HepG2 (cell line): ENCODE data around the gene GAS2L1. TPM values are rescaled to one million over a fixed set of nuclear protein-coding genes. Genes with fewer than 3 reads are reported as not detected.

Experiments used
- AKAP8 ChIP-seq: sonication (generic); formaldehyde crosslinking; IDR thresholded peaks from 2 replicates; pipeline ENCODE4 v1.5.1; 2020; ENCODE audit warnings: mild to moderate bottlenecking, missing genetic modification reagents
- CC2D1A ChIP-seq: sonication (generic); formaldehyde crosslinking; IDR thresholded peaks from 2 replicates; pipeline ENCODE4 v1.8.1; 2023; ENCODE audit warnings: mild to moderate bottlenecking, missing genetic modification reagents
- CEBPG ChIP-seq: IDR thresholded peaks from 2 replicates; pipeline ENCODE4 v1.6.1; 2016
- ELF3 ChIP-seq: IDR thresholded peaks from 2 replicates; pipeline ENCODE4 v1.6.1; 2016; ENCODE audit warnings: missing genetic modification reagents, missing compliant biosample characterization
- ETV5 ChIP-seq: IDR thresholded peaks from 2 replicates; pipeline ENCODE4 v1.6.1; 2018; ENCODE audit warnings: missing biosample characterization, missing genetic modification reagents, inconsistent platforms, borderline replicate concordance
- FOXJ3 ChIP-seq: sonication (generic); formaldehyde crosslinking; IDR thresholded peaks from 2 replicates; pipeline ENCODE4 v1.4.0; 2020; ENCODE audit warnings: missing genetic modification reagents, mild to moderate bottlenecking, borderline replicate concordance
- HNF4A ChIP-seq: sonication (generic); formaldehyde crosslinking; IDR thresholded peaks from 2 replicates; pipeline ENCODE4 v1.4.0; 2020; ENCODE audit warnings: missing genetic modification reagents
- RBM22 ChIP-seq: fragments of 200-400 bp; formaldehyde crosslinking; optimal IDR thresholded peaks from 2 replicates; pipeline ENCODE3; 2017; ENCODE audit warnings: mild to moderate bottlenecking, low read length, moderate library complexity
- RORA ChIP-seq: sonication (generic); formaldehyde crosslinking; IDR thresholded peaks from 2 replicates; pipeline ENCODE4 v1.5.0; 2020; ENCODE audit warnings: mild to moderate bottlenecking, missing genetic modification reagents, moderate library complexity
- SALL1 ChIP-seq: sonication (generic); formaldehyde crosslinking; IDR thresholded peaks from 2 replicates; pipeline ENCODE4 v1.8.0; 2022; ENCODE audit warnings: mild to moderate bottlenecking, missing genetic modification reagents
- SCMH1 ChIP-seq: sonication (generic); formaldehyde crosslinking; IDR thresholded peaks from 2 replicates; pipeline ENCODE4 v1.9.0; 2021; ENCODE audit warnings: missing genetic modification reagents, mild to moderate bottlenecking, borderline replicate concordance
- ZBTB38 ChIP-seq: sonication (generic); formaldehyde crosslinking; IDR thresholded peaks from 2 replicates; pipeline ENCODE4 v1.5.1; 2020; ENCODE audit warnings: mild to moderate bottlenecking, missing genetic modification reagents
- ZFP90 ChIP-seq: sonication (generic); formaldehyde crosslinking; IDR thresholded peaks from 2 replicates; pipeline ENCODE4 v1.8.0; 2022; ENCODE audit warnings: missing genetic modification reagents, mild to moderate bottlenecking, inconsistent platforms, borderline replicate concordance
- ZNF136 ChIP-seq: sonication (generic); formaldehyde crosslinking; IDR thresholded peaks from 2 replicates; pipeline ENCODE4 v1.8.1; 2022; ENCODE audit warnings: low read depth, mild to moderate bottlenecking, moderate library complexity, missing genetic modification reagents
- ZNF207 ChIP-seq: fragments of 450-650 bp; IDR thresholded peaks from 2 replicates; pipeline ENCODE4 v1.6.1; 2016; ENCODE audit warnings: antibody characterized with exemption, borderline replicate concordance
- ZNF232 ChIP-seq: sonication (generic); formaldehyde crosslinking; IDR thresholded peaks from 2 replicates; pipeline ENCODE4 v1.4.0; 2020; ENCODE audit warnings: missing genetic modification reagents, borderline replicate concordance
- ZNF570 ChIP-seq: sonication (generic); formaldehyde crosslinking; IDR thresholded peaks from 2 replicates; pipeline ENCODE4 v1.4.0; 2020; ENCODE audit warnings: mild to moderate bottlenecking, missing genetic modification reagents, borderline replicate concordance
- ZNF598 ChIP-seq: sonication (generic); formaldehyde crosslinking; IDR thresholded peaks from 2 replicates; pipeline ENCODE4 v1.5.1; 2020; ENCODE audit warnings: mild to moderate bottlenecking, missing genetic modification reagents, borderline replicate concordance
- ZNF605 ChIP-seq: sonication (generic); formaldehyde crosslinking; IDR thresholded peaks from 2 replicates; pipeline ENCODE4 v1.8.0; 2022; ENCODE audit warnings: mild to moderate bottlenecking, missing genetic modification reagents
- ZSCAN25 ChIP-seq: sonication (generic); formaldehyde crosslinking; IDR thresholded peaks from 2 replicates; pipeline ENCODE4 v1.8.0; 2022; ENCODE audit warnings: mild to moderate bottlenecking, missing genetic modification reagents
- polyA plus RNA-seq, 8 experiments: library from polyadenylated mRNA; depleted of rRNA in 3 of 8; stranded (reverse) in 7 of 8; unstranded in 1 of 8; fragments of >200 nt; fragmentation: Illumina TruSeq in 4 of 8; extraction: Trizol in 4 of 8; gene quantifications; 2 replicates each; pipeline versions ENCODE4 v1.2.1 to v1.2.3, GENCODE V29; 2011 to 2016; ENCODE audit warnings: low read depth in 4 of 8, missing spikeins in 1 of 8, mixed read lengths in 1 of 8; ENCODE audit not compliant: insufficient read depth in 1 of 8
- total RNA-seq, 5 experiments: library from RNA; depleted of rRNA; stranded (reverse); fragments of >200 nt; fragmentation: Illumina TruSeq; extraction: Trizol; gene quantifications; 2 replicates each; pipeline ENCODE4 v1.2.3, GENCODE V29; 2016; ENCODE audit warnings: low read depth in 1 of 5
- TF ChIP-seq, protein P1 (sequence below): sonication (generic); formaldehyde crosslinking; IDR thresholded peaks from 2 replicates; pipeline ENCODE4 v1.4.0; 2020; ENCODE audit warnings: mild to moderate bottlenecking, missing genetic modification reagents
- TF ChIP-seq, protein P2 (sequence below): sonication (generic); formaldehyde crosslinking; IDR thresholded peaks from 2 replicates; pipeline ENCODE4 v1.8.0; 2022; ENCODE audit warnings: missing genetic modification reagents, mild to moderate bottlenecking, borderline replicate concordance
- TF ChIP-seq, protein P3 (sequence below): IDR thresholded peaks from 2 replicates; pipeline ENCODE4 v1.6.1; 2016; ENCODE audit warnings: mild to moderate bottlenecking, missing biosample characterization, missing genetic modification reagents
- TF ChIP-seq, protein P4 (sequence below): IDR thresholded peaks from 2 replicates; pipeline ENCODE4 v1.4.0; 2020; ENCODE audit warnings: mild to moderate bottlenecking, missing genetic modification reagents

The GAS2L1 gene
- total and polyA plus RNA-seq, 2 of the 13 experiments (the other 11 are each of a cell fraction or from before 2014, with no cell fraction given): 1.8 to 3.3 TPM

DNA sequence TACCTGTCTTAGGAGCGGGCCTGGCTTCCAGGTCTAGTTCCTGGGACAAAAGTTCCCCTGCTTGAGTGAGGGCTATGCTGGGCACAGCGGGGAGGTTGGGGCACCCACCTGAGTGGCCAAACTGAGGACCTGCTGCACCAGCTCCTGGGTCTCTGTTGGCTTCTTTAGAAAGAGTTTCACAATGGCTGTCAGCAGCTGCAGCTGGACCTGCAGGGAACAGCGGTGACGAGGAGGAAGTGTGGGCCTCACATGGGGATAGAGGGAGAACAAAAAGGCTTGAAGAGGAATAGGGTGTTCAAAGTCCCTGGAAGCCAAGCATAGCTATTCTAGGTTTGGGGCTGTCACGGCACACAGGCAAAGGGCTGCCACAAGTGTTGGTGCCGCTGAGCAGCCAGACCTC, 35.7 kb downstream of the GAS2L1 start (continued):
- TF ChIP-seq RORA (CRISPR knock-in tag) (no peak), ETV5 (no peak), ZNF598 (0 out of 2 replicates have a peak, but pooled peaks have one; percentile 36), ELF3 (CRISPR knock-in tag) (0 out of 2 replicates have a peak, but pooled peaks have one; percentile 37), SCMH1 (CRISPR knock-in tag) (no peak), SALL1 (0 out of 2 replicates have a peak, but pooled peaks have one; percentile 2), CC2D1A (CRISPR knock-in tag) (no peak), ZNF605 (CRISPR knock-in tag) (0 out of 2 replicates have a peak, but pooled peaks have one; percentile 51), FOXJ3 (peak; percentile 27; the same call in 1 of the 2 replicates), ZNF232 (CRISPR knock-in tag) (0 out of 2 replicates have a peak, but pooled peaks have one; percentile 26), CEBPG (CRISPR knock-in tag) (peak; percentile 26; the same call in 1 of the 2 replicates), ZNF136 (CRISPR knock-in tag) (no peak), ZFP90 (CRISPR knock-in tag) (no peak), ZBTB38 (CRISPR knock-in tag) (peak; percentile 30; the same call in 1 of the 2 replicates), RBM22 (no peak), HNF4A (CRISPR knock-in tag) (0 out of 2 replicates have a peak, but pooled peaks have one; percentile 21), ZSCAN25 (CRISPR knock-in tag) (no peak), ZNF570 (CRISPR knock-in tag) (no peak), ZNF207 (no peak), AKAP8 (CRISPR knock-in tag) (no peak)
- TF ChIP-seq, protein P1, sequence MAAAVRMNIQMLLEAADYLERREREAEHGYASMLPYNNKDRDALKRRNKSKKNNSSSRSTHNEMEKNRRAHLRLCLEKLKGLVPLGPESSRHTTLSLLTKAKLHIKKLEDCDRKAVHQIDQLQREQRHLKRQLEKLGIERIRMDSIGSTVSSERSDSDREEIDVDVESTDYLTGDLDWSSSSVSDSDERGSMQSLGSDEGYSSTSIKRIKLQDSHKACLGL (CRISPR knock-in tag): no peak
- TF ChIP-seq, protein P2, sequence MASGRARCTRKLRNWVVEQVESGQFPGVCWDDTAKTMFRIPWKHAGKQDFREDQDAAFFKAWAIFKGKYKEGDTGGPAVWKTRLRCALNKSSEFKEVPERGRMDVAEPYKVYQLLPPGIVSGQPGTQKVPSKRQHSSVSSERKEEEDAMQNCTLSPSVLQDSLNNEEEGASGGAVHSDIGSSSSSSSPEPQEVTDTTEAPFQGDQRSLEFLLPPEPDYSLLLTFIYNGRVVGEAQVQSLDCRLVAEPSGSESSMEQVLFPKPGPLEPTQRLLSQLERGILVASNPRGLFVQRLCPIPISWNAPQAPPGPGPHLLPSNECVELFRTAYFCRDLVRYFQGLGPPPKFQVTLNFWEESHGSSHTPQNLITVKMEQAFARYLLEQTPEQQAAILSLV: peak; percentile 24; the same call in 1 of the 2 replicates
- TF ChIP-seq, protein P3, sequence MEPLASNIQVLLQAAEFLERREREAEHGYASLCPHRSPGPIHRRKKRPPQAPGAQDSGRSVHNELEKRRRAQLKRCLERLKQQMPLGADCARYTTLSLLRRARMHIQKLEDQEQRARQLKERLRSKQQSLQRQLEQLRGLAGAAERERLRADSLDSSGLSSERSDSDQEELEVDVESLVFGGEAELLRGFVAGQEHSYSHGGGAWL (CRISPR knock-in tag): peak; percentile 14; the same call in 1 of the 2 replicates
- TF ChIP-seq, protein P4, sequence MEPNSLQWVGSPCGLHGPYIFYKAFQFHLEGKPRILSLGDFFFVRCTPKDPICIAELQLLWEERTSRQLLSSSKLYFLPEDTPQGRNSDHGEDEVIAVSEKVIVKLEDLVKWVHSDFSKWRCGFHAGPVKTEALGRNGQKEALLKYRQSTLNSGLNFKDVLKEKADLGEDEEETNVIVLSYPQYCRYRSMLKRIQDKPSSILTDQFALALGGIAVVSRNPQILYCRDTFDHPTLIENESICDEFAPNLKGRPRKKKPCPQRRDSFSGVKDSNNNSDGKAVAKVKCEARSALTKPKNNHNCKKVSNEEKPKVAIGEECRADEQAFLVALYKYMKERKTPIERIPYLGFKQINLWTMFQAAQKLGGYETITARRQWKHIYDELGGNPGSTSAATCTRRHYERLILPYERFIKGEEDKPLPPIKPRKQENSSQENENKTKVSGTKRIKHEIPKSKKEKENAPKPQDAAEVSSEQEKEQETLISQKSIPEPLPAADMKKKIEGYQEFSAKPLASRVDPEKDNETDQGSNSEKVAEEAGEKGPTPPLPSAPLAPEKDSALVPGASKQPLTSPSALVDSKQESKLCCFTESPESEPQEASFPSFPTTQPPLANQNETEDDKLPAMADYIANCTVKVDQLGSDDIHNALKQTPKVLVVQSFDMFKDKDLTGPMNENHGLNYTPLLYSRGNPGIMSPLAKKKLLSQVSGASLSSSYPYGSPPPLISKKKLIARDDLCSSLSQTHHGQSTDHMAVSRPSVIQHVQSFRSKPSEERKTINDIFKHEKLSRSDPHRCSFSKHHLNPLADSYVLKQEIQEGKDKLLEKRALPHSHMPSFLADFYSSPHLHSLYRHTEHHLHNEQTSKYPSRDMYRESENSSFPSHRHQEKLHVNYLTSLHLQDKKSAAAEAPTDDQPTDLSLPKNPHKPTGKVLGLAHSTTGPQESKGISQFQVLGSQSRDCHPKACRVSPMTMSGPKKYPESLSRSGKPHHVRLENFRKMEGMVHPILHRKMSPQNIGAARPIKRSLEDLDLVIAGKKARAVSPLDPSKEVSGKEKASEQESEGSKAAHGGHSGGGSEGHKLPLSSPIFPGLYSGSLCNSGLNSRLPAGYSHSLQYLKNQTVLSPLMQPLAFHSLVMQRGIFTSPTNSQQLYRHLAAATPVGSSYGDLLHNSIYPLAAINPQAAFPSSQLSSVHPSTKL (CRISPR knock-in tag): no peak
